Body of pancreas (tissue), 4 donors: ENCODE measurements around the gene PRM1.

Experiments
- CTCF ChIP-seq, 7 experiments: fragments of 450-650 bp in 4 of 7; fragments of 200-600 bp in 3 of 7; sonication (generic) in 3 of 7; IDR thresholded peaks; one replicate each; pipeline ENCODE4 v1.5.1; 2016 to 2019; ENCODE audit warnings: antibody characterized with exemption in 7 of 7
- POLR2A ChIP-seq, 3 donors: fragments of 450-650 bp; IDR thresholded peaks; one replicate each; pipeline ENCODE4 v1.6.1; 2016; ENCODE audit warnings: antibody characterized with exemption in 3 of 3, mild to moderate bottlenecking in 2 of 3

- TF ChIP-seq POLR2A (IDR thresholded peaks at IDR 0.05) (no peak), CTCF (IDR thresholded peaks at IDR 0.05) (no peak)
Measured at GRCh38 chr16:11327277-11328171, 46.4 kb upstream of the PRM1 start.
